Coronary artery (tissue), 2 donors: Measurements from ENCODE around the gene EPS8.

Source experiments
- DNase-seq: peaks from one replicate; pipeline ENCODE4 v3.0.0-alpha.2; 2017; ENCODE audit warnings: low spot score
- H3K27ac ChIP-seq, 2 donors: fragments of 200-600 bp; sonication (generic); one replicate each; pipeline ENCODE4 v1.5.1; 2016 to 2019
- H3K4me3 ChIP-seq: fragments of 200-600 bp; sonication (generic); 2 replicates; pipeline ENCODE4 v1.5.1; 2016; ENCODE audit warnings: mild to moderate bottlenecking, moderate library complexity
- TF ChIP-seq, protein P1 (sequence below): fragments of 200-600 bp; sonication (generic); IDR thresholded peaks from one replicate; pipeline ENCODE4 v1.5.1; 2019; ENCODE audit warnings: antibody characterized with exemption

The EPS8 gene

DNA sequence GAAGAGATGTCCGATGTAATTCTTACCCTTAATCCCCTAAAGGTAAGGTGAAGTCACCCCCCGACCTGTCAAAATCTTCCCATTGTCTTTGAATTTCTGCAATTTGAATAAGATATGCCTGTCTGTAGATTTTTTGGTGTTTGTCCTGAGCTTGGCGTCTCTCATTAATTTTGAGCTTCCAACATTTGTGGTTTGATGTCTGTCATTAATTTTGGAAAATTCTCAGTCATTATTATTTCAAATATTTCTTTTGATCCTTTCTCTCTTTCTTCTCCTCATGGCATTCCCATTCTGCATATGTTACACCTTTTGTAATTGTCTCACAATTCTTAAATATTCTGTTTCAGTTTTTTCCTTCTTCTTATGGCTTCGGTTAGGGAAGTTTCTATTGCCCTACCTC is 60.1 kb downstream of the EPS8 start:
- TF ChIP-seq, protein P1, sequence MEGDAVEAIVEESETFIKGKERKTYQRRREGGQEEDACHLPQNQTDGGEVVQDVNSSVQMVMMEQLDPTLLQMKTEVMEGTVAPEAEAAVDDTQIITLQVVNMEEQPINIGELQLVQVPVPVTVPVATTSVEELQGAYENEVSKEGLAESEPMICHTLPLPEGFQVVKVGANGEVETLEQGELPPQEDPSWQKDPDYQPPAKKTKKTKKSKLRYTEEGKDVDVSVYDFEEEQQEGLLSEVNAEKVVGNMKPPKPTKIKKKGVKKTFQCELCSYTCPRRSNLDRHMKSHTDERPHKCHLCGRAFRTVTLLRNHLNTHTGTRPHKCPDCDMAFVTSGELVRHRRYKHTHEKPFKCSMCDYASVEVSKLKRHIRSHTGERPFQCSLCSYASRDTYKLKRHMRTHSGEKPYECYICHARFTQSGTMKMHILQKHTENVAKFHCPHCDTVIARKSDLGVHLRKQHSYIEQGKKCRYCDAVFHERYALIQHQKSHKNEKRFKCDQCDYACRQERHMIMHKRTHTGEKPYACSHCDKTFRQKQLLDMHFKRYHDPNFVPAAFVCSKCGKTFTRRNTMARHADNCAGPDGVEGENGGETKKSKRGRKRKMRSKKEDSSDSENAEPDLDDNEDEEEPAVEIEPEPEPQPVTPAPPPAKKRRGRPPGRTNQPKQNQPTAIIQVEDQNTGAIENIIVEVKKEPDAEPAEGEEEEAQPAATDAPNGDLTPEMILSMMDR: no peak
- no peak overlapping the region for H3K27ac ChIP-seq
- DNase-seq: no peak
- H3K4me3 ChIP-seq: no peak overlapping the region

DNA sequence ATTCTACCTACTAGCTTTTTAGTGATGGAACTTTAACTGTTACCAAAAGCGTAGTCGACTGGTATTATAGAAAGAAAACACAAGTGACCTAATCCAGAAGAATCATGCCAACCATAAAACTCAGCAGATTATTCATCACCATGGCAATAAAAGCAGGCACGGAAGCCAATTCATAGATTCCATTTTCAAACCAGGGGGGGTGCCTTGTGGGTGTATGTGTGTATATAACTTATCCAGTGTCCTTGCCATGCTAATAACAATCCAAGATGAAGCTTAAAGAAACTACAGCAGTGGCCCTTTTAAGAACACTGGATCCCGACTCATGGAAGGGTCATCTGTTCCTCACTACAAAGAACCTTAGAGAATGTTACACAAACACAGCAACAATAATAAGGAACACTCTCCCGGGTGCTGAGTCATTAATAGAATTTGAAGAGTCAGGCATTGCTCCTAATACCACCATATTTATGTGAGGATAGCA is 61.0 kb downstream of the EPS8 start:
- peak overlapping the region in 1 of 2 donors; percentile 24 for H3K27ac ChIP-seq
- no peak for DNase-seq

DNA sequence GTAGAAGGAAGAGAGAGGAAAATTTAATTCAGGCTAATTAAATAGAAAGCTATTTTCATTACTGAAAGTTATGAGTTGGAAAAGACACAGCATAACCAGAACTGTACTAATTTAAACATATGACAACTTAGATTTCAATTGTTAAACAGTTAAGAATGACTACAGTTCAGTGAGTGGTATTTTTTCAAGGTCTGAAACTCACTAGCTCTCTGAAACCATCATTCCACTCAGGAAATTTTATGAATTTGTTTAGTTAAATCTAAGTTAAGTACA is 62.4 kb downstream of the EPS8 start:
- Histone ChIP-seq H3K27ac (peak overlapping the region in 1 of 2 donors; percentile 57), H3K4me3 (no peak overlapping the region)
- no peak for DNase-seq
- TF ChIP-seq, protein P1: no peak

More for the DNA sequence above, 61.0 kb downstream of the EPS8 start:
- TF ChIP-seq, protein P1: no peak
- H3K4me3 ChIP-seq: peak overlapping the region; percentile 28

DNA sequence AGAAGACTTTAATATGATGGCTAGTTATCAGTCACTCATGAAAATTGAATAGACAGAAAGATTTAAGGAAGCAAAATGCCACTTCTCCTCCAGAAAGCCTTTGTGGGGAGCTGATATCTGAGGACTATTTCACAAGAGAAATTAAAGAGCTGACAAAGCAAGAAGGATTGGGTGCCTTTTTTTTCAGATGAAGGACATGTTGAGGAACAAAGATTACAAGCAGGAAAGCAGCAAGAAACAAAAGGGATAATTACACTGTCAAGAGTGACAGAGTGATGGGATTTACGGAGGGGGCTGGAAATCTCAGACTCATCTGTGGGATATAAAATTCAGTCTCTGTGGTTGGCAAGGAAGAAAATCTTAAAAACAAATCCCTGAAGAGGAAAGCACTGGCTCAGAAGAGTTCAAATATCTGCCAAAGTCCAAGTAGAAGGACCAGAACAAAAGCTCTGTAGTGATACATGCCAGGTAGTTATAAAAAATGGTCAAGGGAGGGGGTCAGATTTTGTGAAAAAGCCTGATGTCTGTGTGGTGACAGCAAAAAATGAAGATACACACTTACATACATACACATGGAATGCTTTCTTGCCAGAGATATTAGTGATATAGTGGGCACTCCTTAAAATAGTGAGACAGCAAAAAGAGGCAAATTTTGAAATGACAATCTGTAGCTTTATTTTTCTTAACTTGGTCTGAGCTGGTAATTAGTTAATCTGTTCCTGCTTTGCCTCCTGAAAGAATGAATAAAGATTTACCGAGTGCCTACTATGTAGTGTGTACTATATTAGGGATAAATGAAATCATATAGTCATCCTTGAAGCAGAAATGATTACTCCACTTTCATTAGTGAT is 62.9 kb downstream of the EPS8 start:
- TF ChIP-seq, protein P1: no peak
- Histone ChIP-seq H3K27ac (peak overlapping the region; percentile 24 to 57), H3K4me3 (peak overlapping the region; percentile 12)
- no peak for DNase-seq

DNA sequence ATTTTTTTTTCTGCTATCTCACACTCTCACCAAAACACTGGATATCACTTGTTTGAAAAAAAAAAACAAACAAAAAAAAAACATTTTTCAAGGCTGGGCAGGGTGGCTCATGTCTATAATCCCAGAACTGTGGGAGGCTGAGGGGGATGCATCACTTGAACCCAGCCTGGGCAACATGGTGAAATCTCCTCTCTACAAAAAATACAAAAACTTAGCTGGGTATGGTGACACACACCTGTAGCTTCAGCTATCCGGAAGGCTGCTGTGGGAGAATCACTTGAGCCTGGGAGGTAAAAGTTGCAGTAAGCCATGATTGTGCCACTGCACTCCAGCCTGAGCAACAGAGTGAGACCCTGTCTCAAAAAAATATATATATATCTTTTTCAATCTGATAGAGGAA is 66.2 kb downstream of the EPS8 start:
- TF ChIP-seq, protein P1: no peak
- Histone ChIP-seq H3K4me3 (no peak overlapping the region), H3K27ac (no peak overlapping the region)
- no peak for DNase-seq

DNA sequence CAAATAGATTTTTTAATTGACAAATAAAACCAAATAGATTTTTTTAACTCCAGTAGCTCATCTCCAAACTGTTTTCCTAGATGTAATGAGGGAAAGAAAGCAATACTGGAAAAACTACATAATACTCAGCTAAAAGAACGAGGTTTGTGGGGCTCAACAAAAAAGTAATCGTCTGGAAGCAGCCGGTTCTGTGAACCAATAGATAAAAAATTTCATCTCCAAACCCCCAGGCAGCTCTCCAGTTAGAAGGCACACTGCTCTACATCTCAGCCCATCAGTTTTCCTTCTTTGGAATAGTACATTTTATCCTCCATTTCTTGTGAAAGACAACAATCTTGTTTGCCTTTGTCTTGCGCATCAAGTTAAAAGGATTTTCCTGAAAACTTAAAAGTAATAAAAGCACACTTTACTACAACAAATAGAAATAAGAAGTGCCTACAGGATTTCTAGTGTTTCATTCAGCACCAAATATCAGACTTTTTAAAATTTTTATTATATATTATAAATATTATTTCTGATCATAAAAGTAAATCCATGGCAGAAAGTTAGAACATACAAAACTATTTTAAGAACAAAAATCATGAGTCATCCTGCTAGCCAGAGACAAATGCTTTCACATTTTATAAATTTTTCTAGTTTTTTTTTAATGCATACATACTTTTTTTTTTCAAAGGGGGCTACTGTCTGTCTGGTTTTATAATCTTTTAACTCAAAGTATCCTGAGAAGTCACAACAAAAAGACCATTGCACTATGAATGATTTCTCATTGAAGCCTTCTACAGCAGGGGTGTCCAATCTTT is 67.7 kb downstream of the EPS8 start:
- no peak for DNase-seq
- Histone ChIP-seq H3K27ac (peak overlapping the region; percentile 42 to 47), H3K4me3 (peak overlapping the region; percentile 6)
- TF ChIP-seq, protein P1: no peak
